HG03039 (cell line): ENCODE results near the gene OSMR.

Experiments used
- ATAC-seq: cut with Tn5 transposase; IDR thresholded peaks from one replicate; pipeline ENCODE4 v1.9.1; 2021; ENCODE audit warnings: mild to moderate bottlenecking, moderate library complexity; ENCODE audit not compliant: unreplicated experiment

Gene OSMR

DNA sequence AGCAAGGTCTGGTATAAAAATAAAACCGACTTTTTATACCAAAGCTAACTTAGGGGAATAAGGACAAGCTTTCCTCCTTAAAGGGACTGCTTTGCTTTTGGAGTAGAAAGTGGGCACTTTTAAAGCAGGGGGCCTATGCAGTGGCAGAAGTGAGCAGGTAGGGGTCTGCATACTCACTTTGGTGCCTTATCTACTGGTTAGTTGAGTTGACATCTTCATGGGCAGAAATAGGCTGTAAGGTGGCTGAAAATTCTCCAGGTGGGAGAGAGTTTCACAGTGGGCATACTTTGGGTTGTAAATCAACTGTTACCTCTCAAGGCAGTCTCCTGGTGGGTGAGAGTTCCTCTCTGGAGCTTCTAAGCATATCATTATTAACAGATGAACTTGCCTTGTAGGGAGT is 24.8 kb downstream of the OSMR start:
- no peak for ATAC-seq

DNA sequence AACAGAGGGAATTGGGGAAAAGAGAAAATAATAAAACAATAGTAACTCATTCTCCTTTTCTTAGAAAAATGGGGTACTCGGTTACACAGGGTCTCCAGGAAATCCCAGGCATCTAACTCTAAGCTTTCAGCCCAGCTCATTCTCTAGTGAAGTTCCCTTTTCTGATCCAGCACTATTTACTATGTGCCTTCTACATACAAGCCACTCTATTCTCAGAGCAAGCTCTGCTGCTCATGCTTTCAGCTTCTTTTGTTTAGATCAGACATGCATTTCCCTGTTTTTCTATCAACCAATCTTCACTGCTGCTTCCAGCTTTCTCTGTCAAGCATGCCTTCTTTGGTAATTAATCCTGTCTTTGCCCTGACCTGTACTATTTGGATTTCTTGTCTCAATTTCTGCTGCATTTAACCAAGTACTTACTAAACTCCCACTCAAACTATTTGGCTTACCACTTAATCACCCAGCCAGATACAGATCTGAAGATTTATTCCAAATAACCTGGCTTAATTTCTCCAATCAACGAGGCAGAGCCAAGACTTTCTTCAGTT is 25.3 kb downstream of the OSMR start:
- ATAC-seq, result no peak

DNA sequence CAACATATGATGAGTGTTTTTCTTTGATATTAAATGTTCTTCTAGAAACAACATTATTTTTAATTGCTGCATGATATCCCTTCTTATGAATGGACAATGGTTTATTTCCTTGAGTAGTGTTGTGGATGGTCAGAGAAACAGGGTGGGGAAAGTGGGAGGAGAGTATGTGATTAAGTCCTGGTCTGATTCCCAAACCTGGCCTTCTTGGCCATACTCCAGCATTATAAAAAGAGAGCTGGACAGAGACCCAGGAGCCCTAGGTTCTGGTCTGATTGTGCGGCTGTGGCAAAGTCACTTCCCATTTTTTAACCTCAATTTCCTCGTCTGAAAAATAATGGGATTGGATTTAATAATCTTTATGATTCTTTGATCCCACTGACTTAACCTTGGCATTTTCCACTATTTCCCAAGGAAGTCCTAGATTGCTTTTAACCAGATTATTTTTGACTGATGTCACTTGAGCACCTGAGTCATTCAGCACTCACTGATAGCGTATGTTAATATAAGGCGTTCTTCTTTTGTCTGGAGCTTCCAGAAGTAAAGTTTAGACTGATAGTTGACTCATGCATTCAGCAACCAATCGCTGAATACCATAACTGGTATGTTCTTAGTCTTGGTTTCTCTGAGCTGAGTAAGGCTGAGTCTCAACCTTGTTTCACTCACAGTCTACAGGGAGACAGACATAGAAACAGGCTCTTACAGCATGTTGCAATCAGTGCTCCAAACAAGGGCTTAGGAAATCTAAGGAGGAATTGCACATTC is 26.2 kb downstream of the OSMR start:
- ATAC-seq, result no peak

DNA sequence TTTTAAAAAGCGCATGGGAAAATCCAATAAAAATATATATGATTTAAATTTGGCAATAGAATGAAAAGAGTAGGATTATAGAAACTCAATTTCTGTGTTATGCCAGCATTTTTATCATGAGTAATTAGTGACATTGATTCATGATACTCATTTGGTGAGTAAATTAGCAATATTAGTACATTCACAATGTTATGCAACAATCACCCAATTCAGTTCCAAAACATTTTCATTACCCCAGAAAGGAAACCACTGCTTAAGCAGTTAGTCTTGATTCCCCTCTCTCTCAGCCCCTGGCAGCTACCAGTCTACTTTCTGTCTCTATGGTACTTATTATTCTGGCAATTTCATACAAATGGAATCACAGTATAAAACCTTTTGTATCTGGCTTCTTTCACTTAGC is 27.0 kb downstream of the OSMR start:
- ATAC-seq, result no peak

DNA sequence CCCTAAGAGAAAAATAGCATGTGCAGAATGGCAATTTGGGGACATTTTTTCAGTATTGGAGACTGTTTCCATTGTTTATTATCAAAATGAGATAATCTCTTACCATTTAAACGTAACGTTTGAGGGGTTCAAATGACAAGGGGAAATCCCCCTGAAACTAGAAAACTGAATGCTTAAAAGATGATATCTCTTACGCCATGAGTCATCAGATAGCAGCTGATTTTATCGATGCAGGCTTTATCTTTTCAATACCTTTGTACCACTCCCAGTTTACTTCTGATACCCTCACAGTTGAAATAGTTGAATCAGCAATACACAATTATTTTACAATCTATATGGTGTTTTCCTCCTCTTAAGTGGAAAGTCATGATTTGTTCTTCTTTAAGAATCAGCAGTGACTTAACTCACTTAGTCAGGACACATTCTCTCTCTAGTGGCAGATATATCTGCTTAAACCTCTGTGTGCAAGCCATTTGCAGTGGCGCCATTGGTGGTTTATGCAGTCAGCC is 29.2 kb downstream of the OSMR start:
- ATAC-seq, result no peak

DNA sequence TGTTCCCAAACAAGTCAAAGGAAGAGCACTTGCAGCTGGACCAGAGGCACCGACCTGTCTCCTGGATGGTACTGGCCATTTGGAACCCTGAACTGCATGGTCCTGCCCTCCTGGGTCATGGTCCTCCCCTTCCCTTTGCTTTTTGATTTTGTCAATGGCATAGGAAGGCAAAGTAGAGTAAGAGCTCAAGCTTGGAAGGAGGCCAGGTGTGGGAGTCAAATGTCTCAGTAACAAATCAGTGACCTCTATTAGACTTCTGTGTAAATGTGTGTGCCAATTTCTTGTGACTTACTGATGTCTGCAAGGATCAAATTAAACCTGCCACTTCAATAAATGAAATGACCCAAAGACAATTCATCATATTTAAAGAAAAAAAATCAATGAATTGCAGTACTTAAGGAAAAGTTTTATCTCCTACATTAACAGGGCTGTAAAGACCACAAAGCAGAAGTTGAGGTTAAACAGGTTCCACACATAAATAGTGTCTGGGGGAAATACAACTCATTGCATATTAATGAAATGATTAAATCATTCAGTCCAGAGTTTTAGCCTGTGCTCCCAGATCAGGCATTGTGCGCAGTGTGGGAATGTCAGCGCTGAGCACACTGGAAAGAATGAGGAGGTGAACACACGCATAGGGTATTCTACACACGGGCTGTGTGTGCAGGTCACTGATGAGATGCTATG is 32.7 kb downstream of the OSMR start:
- no peak for ATAC-seq

DNA sequence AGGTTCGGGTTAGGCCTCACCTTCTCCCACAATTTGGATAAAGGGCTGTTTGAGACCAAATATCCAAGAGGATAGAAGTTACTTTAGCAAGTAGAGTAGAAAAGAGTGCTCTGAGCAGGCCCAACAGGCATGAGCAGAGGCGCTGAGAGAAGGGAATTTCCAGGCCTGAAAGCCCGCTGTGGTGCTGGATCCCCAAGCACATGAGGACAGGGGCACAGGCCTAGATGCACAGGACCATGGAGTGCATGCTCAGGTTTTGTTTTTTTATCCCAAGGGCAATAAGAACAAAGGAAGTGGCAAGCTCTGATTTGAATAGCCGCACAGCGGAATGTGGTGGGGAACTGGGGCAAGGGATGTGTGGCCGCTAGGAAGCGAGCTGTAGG is 33.3 kb downstream of the OSMR start:
- no peak for ATAC-seq

DNA sequence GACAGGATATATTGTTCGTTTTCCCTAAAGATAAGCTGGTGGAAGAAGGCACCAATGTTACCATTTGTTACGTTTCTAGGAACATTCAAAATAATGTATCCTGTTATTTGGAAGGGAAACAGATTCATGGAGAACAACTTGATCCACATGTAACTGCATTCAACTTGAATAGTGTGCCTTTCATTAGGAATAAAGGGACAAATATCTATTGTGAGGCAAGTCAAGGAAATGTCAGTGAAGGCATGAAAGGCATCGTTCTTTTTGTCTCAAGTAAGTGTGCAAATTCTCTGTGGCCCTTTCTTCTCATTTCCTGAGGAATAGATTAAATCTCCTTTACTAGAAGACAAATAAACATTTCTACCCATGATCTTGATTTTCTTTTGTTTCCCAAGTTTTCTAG is 38.0 kb downstream of the OSMR start:
- ATAC-seq, result no peak

DNA sequence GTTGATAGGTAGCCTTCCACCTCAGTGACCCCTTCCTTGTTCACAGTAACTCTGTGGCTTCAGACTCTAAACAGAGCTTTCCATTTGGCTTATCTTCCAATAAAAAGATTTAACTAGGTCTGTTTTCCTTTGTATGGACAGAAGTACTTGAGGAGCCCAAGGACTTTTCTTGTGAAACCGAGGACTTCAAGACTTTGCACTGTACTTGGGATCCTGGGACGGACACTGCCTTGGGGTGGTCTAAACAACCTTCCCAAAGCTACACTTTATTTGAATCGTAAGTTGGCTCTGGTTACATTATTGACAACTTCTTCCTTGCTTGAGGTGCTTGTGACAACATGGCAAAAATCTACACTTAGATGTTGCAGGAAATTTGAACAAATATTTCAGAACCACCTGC is 39.4 kb downstream of the OSMR start:
- ATAC-seq, result no peak

DNA sequence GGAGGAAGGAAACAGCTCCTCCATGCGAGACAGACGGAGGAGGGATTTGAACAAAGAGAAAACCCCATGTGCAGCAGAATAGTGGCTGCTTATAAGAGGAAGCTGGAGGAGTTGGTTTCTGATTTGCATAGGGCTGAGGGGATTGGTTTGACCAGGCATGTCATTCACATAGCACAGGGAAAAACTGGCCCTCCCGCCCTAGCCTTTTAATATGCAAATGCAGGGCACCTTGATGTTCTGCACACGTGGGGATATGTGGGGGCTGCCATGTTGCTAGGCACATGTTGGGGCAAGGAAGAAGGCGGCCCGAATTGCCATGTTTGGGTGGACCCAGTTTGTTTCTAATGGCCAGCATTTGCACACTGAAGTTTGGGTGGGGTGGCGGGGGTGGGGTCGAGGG is 42.2 kb downstream of the OSMR start:
- ATAC-seq, result no peak

DNA sequence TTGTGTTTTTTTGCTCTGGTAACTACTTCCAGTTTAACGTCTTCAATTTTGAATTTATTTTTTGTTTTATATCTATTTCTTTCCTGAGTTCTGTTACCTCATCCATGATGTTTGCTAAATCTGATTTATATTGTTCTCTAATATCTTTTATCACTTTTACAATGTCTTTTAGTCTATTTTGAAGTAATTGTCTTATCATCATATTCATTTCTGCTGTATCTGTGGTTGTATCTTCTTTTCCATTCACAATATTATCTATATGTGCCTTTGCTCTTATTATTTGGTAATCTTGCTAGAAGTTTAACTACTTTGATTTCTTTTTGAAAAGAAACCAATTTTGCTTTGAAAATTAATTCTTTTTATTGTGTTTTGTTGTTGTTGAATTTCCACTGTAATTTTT is 43.6 kb downstream of the OSMR start:
- no peak for ATAC-seq

DNA sequence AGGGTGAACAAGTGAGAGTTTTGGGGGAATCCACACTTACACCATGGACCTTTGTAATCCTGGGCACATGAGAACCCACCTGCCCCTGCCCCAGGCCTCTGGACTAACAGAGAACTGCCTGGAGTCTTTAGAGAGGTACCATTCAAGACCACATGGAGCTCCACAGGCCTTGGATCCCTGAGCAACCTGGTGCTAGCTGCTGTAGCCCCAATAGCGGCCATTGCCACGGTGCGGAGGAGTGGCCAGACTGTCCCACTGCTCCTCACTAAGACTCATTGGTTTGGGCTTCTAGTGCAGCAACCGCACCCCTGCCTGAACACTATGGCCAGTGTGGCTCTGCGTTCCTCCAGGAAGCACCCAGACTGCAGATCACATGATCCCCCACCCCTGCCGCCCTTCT is 45.8 kb downstream of the OSMR start:
- no peak for ATAC-seq

DNA sequence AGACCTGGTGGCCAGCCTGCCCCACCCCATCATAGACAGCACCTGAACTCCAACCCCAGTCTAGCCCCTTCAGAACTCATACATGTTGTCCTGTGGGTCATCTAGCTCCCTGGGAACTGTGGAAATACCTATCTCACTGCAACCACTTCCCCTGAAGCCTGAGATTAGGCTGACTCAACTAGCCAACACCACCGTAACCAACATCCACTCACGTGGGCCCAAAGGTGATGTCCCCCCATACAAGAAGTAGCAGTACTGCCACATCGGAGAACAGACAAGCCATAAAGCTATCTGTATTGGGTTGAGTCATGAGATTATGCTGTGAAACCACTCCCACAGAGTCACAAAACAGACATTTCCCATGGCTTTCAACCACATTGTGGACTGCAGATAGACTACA is 46.6 kb downstream of the OSMR start:
- no peak for ATAC-seq

DNA sequence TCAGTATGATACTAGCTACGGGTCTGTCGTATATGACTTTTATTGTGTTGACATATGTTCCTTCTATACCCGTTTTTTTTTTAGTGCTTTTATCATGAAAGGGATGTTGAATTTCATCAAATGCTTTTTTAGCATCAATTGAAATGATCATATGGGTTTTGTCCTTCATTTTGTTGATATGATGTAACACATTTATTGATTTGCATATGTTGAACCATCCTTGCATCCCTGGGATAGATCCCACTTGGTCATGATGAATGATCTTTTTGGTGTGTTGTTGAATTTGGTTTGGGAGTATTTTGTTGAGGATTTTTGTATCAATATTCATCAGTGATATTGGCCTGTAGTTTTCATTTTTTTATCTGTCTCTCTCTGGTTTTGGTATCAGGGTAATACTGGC is 50.9 kb downstream of the OSMR start:
- ATAC-seq, result no peak

DNA sequence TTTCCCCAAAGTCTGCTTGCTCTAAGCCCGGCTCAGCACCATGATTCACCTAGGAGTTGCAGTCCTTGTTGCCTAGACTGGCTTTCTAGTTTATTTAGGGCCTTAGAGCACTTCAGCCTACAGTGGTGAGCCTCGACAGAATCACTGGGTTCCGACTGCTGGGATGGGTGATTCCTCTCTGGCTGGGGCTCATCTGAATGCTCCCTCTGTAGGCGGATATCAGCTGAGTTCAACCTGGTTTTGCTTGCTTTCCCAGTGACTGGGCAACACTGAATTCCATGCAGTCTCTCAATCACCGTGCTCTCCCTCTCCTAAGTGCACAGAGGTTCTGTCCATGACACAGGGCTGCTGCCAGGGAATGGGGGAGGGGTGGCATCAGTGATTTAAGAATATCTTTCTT is 54.1 kb downstream of the OSMR start:
- no peak for ATAC-seq

DNA sequence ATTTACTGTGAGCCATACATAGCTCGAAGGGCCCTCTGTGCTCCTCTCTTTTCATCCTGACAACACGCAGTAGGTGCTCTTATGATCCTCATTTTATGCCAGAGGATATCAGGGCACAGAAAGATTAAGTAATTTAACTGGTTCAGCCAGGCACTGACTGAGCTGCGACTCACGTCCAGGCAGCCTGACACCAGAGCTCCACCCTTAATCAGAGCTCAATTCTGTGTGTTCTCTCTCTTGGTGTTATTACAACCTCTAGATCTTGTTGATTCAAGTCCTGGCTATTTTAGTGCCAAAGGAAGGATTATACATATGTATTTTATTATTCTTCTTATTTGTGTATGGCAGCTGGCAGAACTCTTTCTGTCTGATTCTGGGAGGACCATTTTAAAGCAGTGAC is 59.7 kb downstream of the OSMR start:
- no peak for ATAC-seq

DNA sequence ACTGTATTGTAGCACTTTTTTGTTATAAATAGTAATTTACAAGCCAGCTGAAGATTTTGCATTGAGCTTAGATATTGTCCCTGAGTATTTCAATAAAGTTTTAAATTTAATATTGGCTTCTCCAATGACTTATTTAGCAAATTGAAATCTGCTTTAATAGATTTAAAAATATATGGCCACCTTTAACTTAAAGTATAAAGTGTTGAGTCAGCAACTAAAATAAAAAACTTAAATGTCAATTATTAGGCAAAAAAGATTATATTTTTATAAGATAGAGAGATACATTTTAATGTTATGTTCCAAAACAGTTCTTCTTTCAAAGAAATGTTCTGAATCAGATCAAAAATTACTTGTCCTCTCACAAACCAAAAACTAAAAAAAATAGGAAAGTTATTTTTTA is 60.7 kb downstream of the OSMR start:
- no peak for ATAC-seq

DNA sequence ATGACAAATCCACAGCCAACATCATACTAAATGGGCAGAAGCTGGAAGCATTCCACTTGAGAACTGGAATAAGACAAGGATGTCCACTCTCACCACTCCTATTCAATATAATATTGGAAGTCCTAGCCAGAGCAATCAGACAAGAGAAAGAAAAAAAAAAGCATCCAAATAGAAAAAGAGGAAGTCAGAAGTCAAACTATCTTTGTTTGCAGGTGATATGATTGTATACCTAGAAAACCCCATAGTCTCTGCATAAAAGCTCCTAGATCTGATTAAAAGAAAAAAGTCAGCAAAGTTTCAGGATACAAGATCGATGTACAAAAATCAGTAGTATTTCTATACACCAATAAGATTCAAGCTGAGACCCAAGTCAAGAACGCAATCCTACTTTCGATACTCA is 66.1 kb downstream of the OSMR start:
- ATAC-seq, result no peak

DNA sequence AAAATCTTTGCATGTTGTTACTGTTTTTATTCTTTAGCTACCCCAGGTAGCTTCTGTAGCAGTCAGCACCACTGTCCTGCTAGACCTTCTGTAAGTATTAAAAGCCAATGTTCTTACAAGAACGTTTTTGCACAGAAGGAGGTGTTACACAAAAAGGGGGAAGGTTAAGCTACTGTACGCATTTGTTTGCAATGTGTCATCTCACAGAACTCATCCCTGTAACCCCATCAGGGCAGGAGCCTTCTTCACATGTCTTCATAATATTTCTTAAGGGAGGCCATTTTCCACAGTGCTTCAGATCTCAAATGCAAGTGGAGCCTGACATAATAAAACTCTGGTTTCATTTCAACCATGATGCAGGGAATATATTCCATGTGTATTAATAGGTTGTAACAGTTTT is 67.9 kb downstream of the OSMR start:
- no peak for ATAC-seq

DNA sequence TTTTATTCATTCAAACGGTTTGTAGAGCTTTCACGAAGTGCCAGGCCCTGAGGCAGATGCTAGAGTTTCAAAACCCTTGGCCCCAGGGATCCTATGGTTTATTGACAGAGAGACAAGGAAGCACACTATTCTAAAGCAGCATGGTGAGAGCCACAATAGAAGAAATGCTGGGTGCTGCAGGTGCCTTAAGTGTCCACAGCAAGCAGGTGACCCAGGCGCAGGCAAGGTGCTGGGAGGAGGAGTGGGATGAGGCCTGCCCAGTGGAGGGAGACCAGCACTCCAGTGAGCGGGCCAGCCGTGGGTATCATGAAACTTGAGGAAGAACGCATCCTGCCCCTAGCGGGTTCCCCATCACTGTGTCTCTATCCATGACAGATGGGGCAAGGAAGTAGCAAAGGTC is 71.0 kb downstream of the OSMR start:
- ATAC-seq, result no peak

DNA sequence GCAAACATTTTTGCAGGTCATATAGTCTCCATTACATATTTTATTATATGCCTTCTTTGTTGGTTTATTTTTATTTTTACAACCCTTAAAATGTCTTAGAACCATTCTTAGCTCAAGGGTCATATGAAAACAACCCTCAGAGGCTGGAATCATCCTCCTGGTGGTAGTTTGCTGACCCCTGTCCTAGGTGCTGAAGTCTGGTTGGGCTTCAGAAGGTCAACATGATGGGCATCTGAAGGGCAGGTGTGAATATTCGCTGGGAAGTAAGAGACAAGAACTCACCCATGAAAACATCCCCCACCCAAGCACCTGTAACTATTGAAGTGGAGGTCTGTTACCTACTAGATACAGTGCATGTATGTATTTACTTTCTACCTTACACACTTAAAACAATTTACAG is 75.4 kb downstream of the OSMR start:
- no peak for ATAC-seq

DNA sequence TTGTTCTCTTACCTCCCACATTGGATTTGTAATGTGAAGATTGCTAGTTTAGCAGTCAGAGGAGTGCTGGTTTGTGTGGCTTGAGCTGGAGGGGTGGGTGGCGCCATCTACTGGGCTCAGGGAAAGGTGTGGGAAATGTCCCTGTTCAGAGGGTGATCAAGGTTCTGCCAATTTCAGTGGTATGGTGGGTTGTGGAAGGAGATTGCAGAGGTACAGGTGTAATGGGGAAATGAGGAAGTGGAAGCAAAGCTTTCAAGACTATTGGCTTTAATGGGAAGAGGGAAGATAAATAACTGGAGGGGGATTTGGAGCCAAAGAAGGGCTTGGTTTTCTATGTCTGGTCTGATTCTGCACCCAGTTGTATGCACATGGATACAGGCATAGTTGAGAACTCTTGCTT is 76.4 kb downstream of the OSMR start:
- peak; percentile 89 for ATAC-seq
